GM19463 (cell line): Measurements from ENCODE around the gene A1BG.

Experiments used
- ATAC-seq: cut with Tn5 transposase; IDR thresholded peaks from one replicate; pipeline ENCODE4 v1.9.1; 2021; ENCODE audit warnings: mild to moderate bottlenecking, moderate library complexity; ENCODE audit not compliant: unreplicated experiment

The A1BG gene

DNA sequence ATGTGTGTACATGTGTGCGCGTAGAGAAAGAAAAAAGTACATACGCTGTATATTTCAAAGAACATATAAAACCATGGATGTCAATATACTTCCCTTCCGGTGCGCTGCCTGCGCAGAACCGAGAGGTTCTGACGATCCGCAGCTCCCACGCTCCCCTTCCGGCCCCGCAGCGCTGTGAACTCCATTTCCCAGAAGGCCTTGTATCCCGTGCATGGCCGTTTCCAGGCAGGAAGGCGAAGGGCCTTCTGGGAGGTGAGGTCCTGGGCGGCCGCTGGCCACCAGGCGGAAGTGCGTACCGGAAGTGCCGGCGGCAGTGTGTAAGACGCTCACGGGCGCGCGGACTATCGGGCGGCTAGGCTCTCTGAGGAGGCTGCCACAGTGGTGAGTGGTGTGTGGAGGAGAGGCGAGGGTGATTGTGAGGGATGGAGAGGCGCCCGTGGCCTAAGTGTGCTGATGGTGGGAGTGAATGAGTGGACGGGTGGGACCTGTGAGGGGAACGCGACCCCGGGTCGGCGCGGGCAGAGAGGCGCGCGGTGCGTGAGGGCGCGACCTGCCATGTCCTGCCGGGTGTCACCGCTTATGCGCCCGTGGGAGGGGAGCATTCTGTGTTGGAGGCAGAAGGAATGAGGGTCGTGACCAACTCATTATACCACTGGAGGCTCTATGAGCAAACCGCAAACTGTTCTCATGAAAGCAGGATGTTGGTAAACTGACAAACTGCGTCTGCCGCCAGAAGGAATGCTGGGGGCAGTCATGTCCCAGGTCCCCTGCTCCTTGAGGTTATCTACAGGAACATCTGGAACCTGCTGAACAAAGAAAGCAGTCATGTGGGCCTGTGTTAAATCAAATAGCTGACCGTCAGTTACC is 48.0 kb downstream of the A1BG start, which contains the start of gene ERVK3-1:
ERVK3-1 (plus strand) TSS at position 313 of the 867 bp plus-strand sequence. CDS start 6,792 bp downstream, outside the sequence.
- peak; percentile 98 for ATAC-seq

- ATAC-seq = no peak
Measured at GRCh38 chr19:58304748-58305064, 48.6 kb downstream of the A1BG start.

GRCh38 chr19:58304255-58304654 is 49.0 kb downstream of the A1BG start:
- no peak for ATAC-seq

DNA sequence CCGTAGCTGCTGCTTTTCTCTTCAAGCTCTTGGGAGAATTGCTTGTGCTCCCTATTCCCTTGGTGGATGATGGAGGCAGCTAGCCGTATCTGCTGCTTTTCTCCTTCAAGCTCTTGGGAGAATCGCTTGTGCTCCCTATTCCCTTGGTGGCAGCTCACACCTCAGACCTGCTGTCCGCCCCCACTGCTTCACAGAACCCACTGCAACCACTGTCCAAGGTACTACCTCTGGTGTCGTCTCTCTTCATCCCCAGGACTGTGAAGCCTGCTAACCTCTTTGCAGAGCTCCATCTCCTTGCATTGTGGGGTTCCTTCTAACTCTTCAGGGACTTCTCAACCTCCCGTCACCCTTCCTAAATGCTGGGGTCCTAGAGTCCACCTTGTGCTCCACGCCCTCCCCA is 52.7 kb downstream of the A1BG start:
- ATAC-seq = no peak

GRCh38 chr19:58296104-58296503 is 57.2 kb downstream of the A1BG start:
- ATAC-seq = no peak
